Measurements from ENCODE around the gene ERP27. TPM values are rescaled to one million over a fixed set of nuclear protein-coding genes. Genes with fewer than 3 reads are reported as not detected.

The ERP27 gene
- 1.3 TPM for total RNA-seq

GRCh38 chr12:14938301-14938700 is at the start of gene ERP27:
Gene ERP27 (minus strand): TSS chr12:14938537. CDS start chr12:14938508, 29 bp downstream.

GRCh38 chr12:14972816-14973215 is 34.5 kb upstream of the ERP27 start, which contains the start of gene PDE6H:
Gene PDE6H (plus strand): TSS chr12:14973042. CDS start chr12:14978013, 4,971 bp downstream.

GRCh38 chr12:14961466-14962152 is 23.3 kb upstream of the ERP27 start, which contains the start of gene ARHGDIB:
Gene ARHGDIB (minus strand): TSS chr12:14961601. CDS start chr12:14950712, 10,889 bp downstream.

DNA sequence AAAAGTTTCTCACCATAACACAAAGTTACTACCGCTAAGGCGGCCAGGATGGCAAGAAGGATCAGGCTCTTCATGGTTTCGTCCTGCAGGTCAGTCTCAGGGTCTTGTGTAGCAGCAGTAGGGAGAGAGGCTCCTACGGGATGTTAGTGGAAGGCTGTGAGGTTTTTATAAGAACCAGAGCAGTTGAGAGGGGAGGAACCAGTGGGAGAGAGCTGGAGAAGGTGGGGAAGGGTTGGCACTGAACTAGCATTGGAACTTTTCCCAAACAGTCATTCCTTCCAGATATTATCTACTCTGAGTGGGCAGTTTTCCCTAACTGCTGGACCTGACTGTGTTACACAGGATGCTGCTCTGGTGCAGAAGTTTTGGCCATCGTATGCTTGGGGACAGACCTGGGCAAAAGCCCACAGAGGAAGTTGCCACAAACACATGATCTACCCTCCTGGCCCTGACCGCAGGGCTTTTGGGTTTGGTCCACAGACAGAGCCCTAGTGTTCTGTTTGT is 52.6 kb downstream of the ERP27 start, which contains the start of gene MGP:
Gene MGP, minus strand, starts transcription at position 137 of the 504 bp plus-strand sequence. Its CDS starts 63 bp downstream, at position 74.

Other genes starting within 250 kb of the ERP27 start
- gene GUCY2C, start 241.9 kb downstream of the ERP27 start, total RNA-seq: 0.11 TPM
- 36.7 TPM for gene WBP11, start 135.1 kb downstream of the ERP27 start, total RNA-seq
- gene C12orf60, start 134.9 kb downstream of the ERP27 start, total RNA-seq: 10.1 TPM
- gene SMCO3, start 124.4 kb downstream of the ERP27 start, total RNA-seq: 7.9 TPM
- gene ART4, start 95.0 kb downstream of the ERP27 start, total RNA-seq: 0.44 TPM
- gene MGP, start 52.7 kb downstream of the ERP27 start, total RNA-seq: 186 TPM
- gene ARHGDIB, start 23.1 kb upstream of the ERP27 start, total RNA-seq: 23.1 TPM
- gene PDE6H, start 34.5 kb upstream of the ERP27 start, total RNA-seq: 53.2 TPM